Endodermal cell (in vitro differentiated cells): ENCODE results near the gene SMAD7. TPM values are rescaled to one million over a fixed set of nuclear protein-coding genes. Genes with fewer than 3 reads are reported as not detected.

Experiments used
- DNase-seq: peaks from one replicate; pipeline ENCODE4 v3.0.0-alpha.2; 2017
- H3K27ac ChIP-seq: 2 replicates; pipeline ENCODE4 v1.5.1; 2013; ENCODE audit warnings: mild to moderate bottlenecking, low read depth, low read length, moderate library complexity
- H3K27me3 ChIP-seq: 2 replicates; pipeline ENCODE4 v1.6.1; 2013; ENCODE audit warnings: mild to moderate bottlenecking, low read length, moderate library complexity; ENCODE audit not compliant: insufficient read depth, control insufficient read depth, poor library complexity, severe bottlenecking
- H3K36me3 ChIP-seq: 2 replicates; pipeline ENCODE4 v1.7.0; 2013; ENCODE audit warnings: mild to moderate bottlenecking, low read length, moderate library complexity; ENCODE audit not compliant: control insufficient read depth, insufficient read depth
- H3K4me1 ChIP-seq: one replicate; pipeline ENCODE4 v1.7.0; 2013; ENCODE audit warnings: low read length; ENCODE audit not compliant: control insufficient read depth, insufficient read depth
- H3K4me3 ChIP-seq: 2 replicates; pipeline ENCODE4 v1.5.1; 2013; ENCODE audit warnings: mild to moderate bottlenecking, low read length, moderate library complexity
- H3K9ac ChIP-seq: 2 replicates; pipeline ENCODE4 v1.6.1; 2013; ENCODE audit warnings: mild to moderate bottlenecking, low read length, moderate library complexity; ENCODE audit not compliant: poor library complexity, severe bottlenecking; ENCODE audit errors: extremely low read depth
- H3K9me3 ChIP-seq: 2 replicates; pipeline ENCODE4 v1.6.1; 2013; ENCODE audit warnings: mild to moderate bottlenecking, low read length, moderate library complexity; ENCODE audit not compliant: control insufficient read depth
- H3K27ac Mint-ChIP-seq: 2 replicates; pipeline ENCODE4 v1.8.0; 2020; ENCODE audit warnings: mixed read lengths
- H3K27me3 Mint-ChIP-seq: 2 replicates; pipeline ENCODE4 v1.8.0; 2021; ENCODE audit warnings: mild to moderate bottlenecking, mixed read lengths; ENCODE audit not compliant: insufficient read depth
- H3K36me3 Mint-ChIP-seq: 2 replicates; pipeline ENCODE4 v1.8.0; 2020; ENCODE audit warnings: low read depth, mixed read lengths
- H3K4me1 Mint-ChIP-seq: 2 replicates; pipeline ENCODE4 v1.8.0; 2020; ENCODE audit warnings: mixed read lengths
- H3K4me3 Mint-ChIP-seq: 2 replicates; pipeline ENCODE4 v1.8.0; 2020; ENCODE audit warnings: mild to moderate bottlenecking, moderate library complexity, mixed read lengths
- H3K9me3 Mint-ChIP-seq: 2 replicates; pipeline ENCODE4 v1.8.0; 2020; ENCODE audit warnings: mild to moderate bottlenecking, mixed read lengths
- CTCF ChIP-seq: fragments of 200-600 bp; sonication (generic); conservative IDR thresholded peaks from 2 replicates; pipeline ENCODE4 v1.5.0; 2021; ENCODE audit warnings: antibody characterized with exemption, mild to moderate bottlenecking
- WGBS, 2 experiments: methylation state at CpG; one replicate each; pipeline versions ENCODE4 v1.1.5 to v1.1.7; 2013; ENCODE audit warnings: missing lambda C conversion rate in 2 of 2, mixed read lengths in 1 of 2; ENCODE audit not compliant: insufficient coverage in 1 of 2, insufficient read length in 1 of 2; 5-methylcytosine and 5-hydroxymethylcytosine counted together
- total RNA-seq, 2 donors: library from RNA; stranded (reverse); fragmentation: NEBNext Ultra II Directional in 1 of 2; extraction: Animal tissue kit (Norgen Biotek cat#: 25700) in 1 of 2; gene quantifications; 2 replicates in 1 of 2; 3 replicates in 1 of 2; pipeline ENCODE4 v1.2.1, GENCODE V29; 2021

The SMAD7 gene
- total RNA-seq, 2 donors from 2014 or later, result 52.4 to 67.4 TPM

- 100% methylated on average over 2 of the region's 3 CpGs; no CpG with 5 or more reads in 1 of the 2 experiments for WGBS, 2 experiments
- H3K27me3 ChIP-seq, result no peaks in the 10 kb centered on the region
- H3K9ac ChIP-seq, result no peak overlapping the region
- no peak for DNase-seq
- H3K36me3 ChIP-seq, result peaks cover 77% of the 10 kb centered on the region
- no peak overlapping the region for H3K27ac ChIP-seq
- Mint-ChIP-seq H3K4me3 (no peak overlapping the region), H3K27ac (no peak overlapping the region), H3K4me1 (peaks cover 81% of the 10 kb centered on the region), H3K27me3 (no peaks in the 10 kb centered on the region), H3K9me3 (no peaks in the 10 kb centered on the region), H3K36me3 (peaks cover 58% of the 10 kb centered on the region)
- no peaks in the 10 kb centered on the region for H3K9me3 ChIP-seq
- H3K4me1 ChIP-seq, result peaks cover 56% of the 10 kb centered on the region
- no peak overlapping the region for H3K4me3 ChIP-seq
- TF ChIP-seq CTCF, result no peak
Measured at GRCh38 chr18:48934415-48934722, 16.4 kb downstream of the SMAD7 start.

- no peak overlapping the region for H3K4me3 ChIP-seq
- Mint-ChIP-seq H3K27me3 (no peaks in the 10 kb centered on the region), H3K9me3 (no peaks in the 10 kb centered on the region), H3K4me3 (peak overlapping the region; percentile 35), H3K4me1 (peaks cover 86% of the 10 kb centered on the region), H3K27ac (peak overlapping the region; percentile 79), H3K36me3 (peaks cover 60% of the 10 kb centered on the region)
- no peak for TF ChIP-seq CTCF
- no peaks in the 10 kb centered on the region for H3K27me3 ChIP-seq
- H3K36me3 ChIP-seq, result peaks cover 80% of the 10 kb centered on the region
- no peak for DNase-seq
- no peaks in the 10 kb centered on the region for H3K9me3 ChIP-seq
- peak overlapping the region; percentile 55 for H3K27ac ChIP-seq
- 89 to 94% methylated on average over 13 to 23 of the region's 23 CpGs for WGBS, 2 experiments
- H3K4me1 ChIP-seq, result peaks cover 61% of the 10 kb centered on the region
- no peak overlapping the region for H3K9ac ChIP-seq
Measured at GRCh38 chr18:48933578-48934414, 17.0 kb downstream of the SMAD7 start.

GRCh38 chr18:48932822-48933510 is 17.8 kb downstream of the SMAD7 start:
- Mint-ChIP-seq H3K4me1 (peaks cover 86% of the 10 kb centered on the region), H3K27me3 (no peaks in the 10 kb centered on the region), H3K36me3 (peaks cover 59% of the 10 kb centered on the region), H3K4me3 (peak overlapping the region; percentile 35), H3K27ac (peak overlapping the region; percentile 79), H3K9me3 (no peaks in the 10 kb centered on the region)
- H3K27ac ChIP-seq, result peak overlapping the region; percentile 55
- DNase-seq, result no peak
- no peaks in the 10 kb centered on the region for H3K27me3 ChIP-seq
- WGBS, 2 experiments, result 83 to 85% methylated on average over 4 to 10 of the region's 10 CpGs
- peaks cover 80% of the 10 kb centered on the region for H3K36me3 ChIP-seq
- peaks cover 61% of the 10 kb centered on the region for H3K4me1 ChIP-seq
- no peak overlapping the region for H3K9ac ChIP-seq
- H3K9me3 ChIP-seq, result no peaks in the 10 kb centered on the region
- no peak for TF ChIP-seq CTCF
- H3K4me3 ChIP-seq, result no peak overlapping the region
